HUES64 (cell line): ENCODE measurements around the gene STYXL1. TPM values are rescaled to one million over a fixed set of nuclear protein-coding genes. Genes with fewer than 3 reads are reported as not detected.
"Not testable (repeated sequence)": the region's sequence is repeated elsewhere in the genome, so short reads cannot be mapped to it uniquely, and the experiment has no call there.

Experiments used
- H3K27ac ChIP-seq: 2 replicates; pipeline ENCODE4 v1.7.0; 2013; ENCODE audit warnings: low read depth, low read length, inconsistent platforms
- H3K27me3 ChIP-seq: 2 replicates; pipeline ENCODE4 v1.6.1; 2013; ENCODE audit warnings: mild to moderate bottlenecking, low read length; ENCODE audit not compliant: insufficient read depth
- H3K36me3 ChIP-seq: 2 replicates; pipeline ENCODE4 v1.6.1; 2013; ENCODE audit warnings: mild to moderate bottlenecking, low read length; ENCODE audit not compliant: insufficient read depth
- H3K4me1 ChIP-seq: 2 replicates; pipeline ENCODE4 v1.6.1; 2013; ENCODE audit warnings: mild to moderate bottlenecking, low read length, moderate library complexity; ENCODE audit not compliant: insufficient read depth
- H3K4me3 ChIP-seq: 2 replicates; pipeline ENCODE4 v1.5.1; 2013; ENCODE audit warnings: mild to moderate bottlenecking, low read length, moderate library complexity
- H3K9ac ChIP-seq: 2 replicates; pipeline ENCODE4 v1.6.1; 2013; ENCODE audit warnings: mild to moderate bottlenecking, low read depth, low read length
- H3K9me3 ChIP-seq: 2 replicates; pipeline ENCODE4 v1.6.1; 2013; ENCODE audit warnings: low read depth, low read length; ENCODE audit not compliant: insufficient read depth
- WGBS: fragments of 150-250, 120-280 bp; methylation state at CpG from one replicate; pipeline ENCODE4 v1.1.7; 2013; ENCODE audit warnings: missing lambda C conversion rate; 5-methylcytosine and 5-hydroxymethylcytosine counted together
- polyA plus RNA-seq, 2 experiments: library from polyadenylated mRNA; stranded (reverse); fragments of 50-300 nt; gene quantifications; one replicate each; pipeline ENCODE4 v1.2.3, GENCODE V29; 2013

STYXL1 gene
- polyA plus RNA-seq (2013, experiment 1 of 2) = 31.8 TPM
- 42.1 TPM for polyA plus RNA-seq (2013, experiment 2 of 2)

GRCh38 chr7:76047811-76048667 is at the start of gene STYXL1, which contains the start of gene MDH2:
STYXL1 (minus strand) TSS chr7:76048000; CDS start chr7:76030523, 17,477 bp downstream.
MDH2 (plus strand) TSS chr7:76048106; CDS start chr7:76048161, 55 bp downstream.
- H3K27me3 ChIP-seq = no peaks in the 10 kb centered on the region
- H3K4me1 ChIP-seq = peaks cover 9% of the 10 kb centered on the region
- H3K9ac ChIP-seq = peak within 1 kb of the TSS; percentile 97
- H3K9me3 ChIP-seq = no peaks in the 10 kb centered on the region
- WGBS = under 1% methylated on average over 58 of the region's 58 CpGs
- peaks cover 30% of the 10 kb centered on the region for H3K36me3 ChIP-seq
- H3K27ac ChIP-seq = peak within 1 kb of the TSS; percentile 89
- H3K4me3 ChIP-seq = peak within 1 kb of the TSS; percentile 99

GRCh38 chr7:76095908-76096307 is 48.1 kb upstream of the STYXL1 start:
- Histone ChIP-seq H3K9me3 (no peaks in the 10 kb centered on the region), H3K9ac (no peak overlapping the region), H3K27me3 (no peaks in the 10 kb centered on the region), H3K4me1 (no peaks in the 10 kb centered on the region), H3K4me3 (no peak overlapping the region), H3K27ac (no peak overlapping the region), H3K36me3 (no peaks in the 10 kb centered on the region)
- 97% methylated on average over 1 of the region's 3 CpGs for WGBS

- H3K27me3 ChIP-seq, H3K4me3 ChIP-seq, H3K27ac ChIP-seq, H3K36me3 ChIP-seq, H3K9me3 ChIP-seq, H3K4me1 ChIP-seq, H3K9ac ChIP-seq: not testable (repeated sequence)
- 96% methylated on average over 5 of the region's 5 CpGs for WGBS
These were observed 46.5 kb upstream of the STYXL1 start for GRCh38 chr7:76094326-76094725.

GRCh38 chr7:76093531-76093930 is 45.7 kb upstream of the STYXL1 start:
- H3K9me3 ChIP-seq, H3K36me3 ChIP-seq, H3K9ac ChIP-seq, H3K27ac ChIP-seq, H3K4me3 ChIP-seq, H3K27me3 ChIP-seq, H3K4me1 ChIP-seq: not testable (repeated sequence)
- 94% methylated on average over 5 of the region's 5 CpGs for WGBS

GRCh38 chr7:76091506-76091905 is 43.7 kb upstream of the STYXL1 start:
- Histone ChIP-seq H3K4me1 (no peaks in the 10 kb centered on the region), H3K27me3 (no peaks in the 10 kb centered on the region), H3K9me3 (no peaks in the 10 kb centered on the region), H3K36me3 (no peaks in the 10 kb centered on the region), H3K9ac (no peak overlapping the region), H3K27ac (no peak overlapping the region), H3K4me3 (no peak overlapping the region)
- 89% methylated on average over 5 of the region's 5 CpGs for WGBS

- Histone ChIP-seq H3K4me1 (no peaks in the 10 kb centered on the region), H3K4me3 (no peak overlapping the region), H3K9me3 (no peaks in the 10 kb centered on the region), H3K27me3 (no peaks in the 10 kb centered on the region), H3K9ac (no peak overlapping the region), H3K36me3 (no peaks in the 10 kb centered on the region), H3K27ac (no peak overlapping the region)
- WGBS = 94% methylated on average over 10 of the region's 10 CpGs
These were observed 42.2 kb upstream of the STYXL1 start for GRCh38 chr7:76089865-76090475.

GRCh38 chr7:76087362-76087791 is 39.6 kb upstream of the STYXL1 start:
- H3K4me1 ChIP-seq = not testable (repeated sequence)

GRCh38 chr7:76086070-76086469 is 38.3 kb upstream of the STYXL1 start:
- H3K36me3 ChIP-seq = no peaks in the 10 kb centered on the region
- H3K4me3 ChIP-seq = no peak overlapping the region
- H3K9me3 ChIP-seq = no peaks in the 10 kb centered on the region
- no peak overlapping the region for H3K9ac ChIP-seq
- no peak overlapping the region for H3K27ac ChIP-seq
- H3K27me3 ChIP-seq = no peaks in the 10 kb centered on the region
- H3K4me1 ChIP-seq = no peaks in the 10 kb centered on the region
- WGBS = 94% methylated on average over 4 of the region's 4 CpGs

More at GRCh38 chr7:76087362-76087791, 39.6 kb upstream of the STYXL1 start:
- not testable (repeated sequence) for H3K36me3 ChIP-seq, H3K27me3 ChIP-seq, H3K27ac ChIP-seq, H3K9ac ChIP-seq, H3K4me3 ChIP-seq, H3K9me3 ChIP-seq
- 95% methylated on average over 5 of the region's 5 CpGs for WGBS

- not testable (repeated sequence) for H3K9me3 ChIP-seq, H3K36me3 ChIP-seq, H3K4me3 ChIP-seq, H3K27me3 ChIP-seq, H3K4me1 ChIP-seq, H3K27ac ChIP-seq, H3K9ac ChIP-seq
- 87% methylated on average over 2 of the region's 2 CpGs for WGBS
These were observed 36.3 kb upstream of the STYXL1 start for GRCh38 chr7:76084115-76084514.

- Histone ChIP-seq H3K9ac (no peak overlapping the region), H3K36me3 (no peaks in the 10 kb centered on the region), H3K4me1 (no peaks in the 10 kb centered on the region), H3K27me3 (no peaks in the 10 kb centered on the region), H3K4me3 (no peak overlapping the region), H3K9me3 (no peaks in the 10 kb centered on the region), H3K27ac (no peak overlapping the region)
- WGBS = 89% methylated on average over 5 of the region's 5 CpGs
These were observed 32.4 kb upstream of the STYXL1 start for GRCh38 chr7:76080204-76080603.

- Histone ChIP-seq H3K27ac (no peak overlapping the region), H3K4me3 (no peak overlapping the region), H3K4me1 (no peaks in the 10 kb centered on the region), H3K27me3 (no peaks in the 10 kb centered on the region), H3K9me3 (no peaks in the 10 kb centered on the region), H3K9ac (no peak overlapping the region), H3K36me3 (no peaks in the 10 kb centered on the region)
- 83% methylated on average over 3 of the region's 3 CpGs for WGBS
These were observed 29.6 kb upstream of the STYXL1 start for GRCh38 chr7:76077435-76077834.
